HPDE6-E6E7 (cell line): ENCODE results near the gene FUOM.
A peak's percentile ranks its signal among the peaks of the same experiment; 100 is the strongest.
"Not testable (repeated sequence)": the region's sequence is repeated elsewhere in the genome, so short reads cannot be mapped to it uniquely, and the experiment has no call there.

Experiments used
- DNase-seq: peaks from one replicate; pipeline ENCODE4 v3.0.0; 2011; ENCODE audit warnings: missing footprints; ENCODE audit errors: extremely low spot score

FUOM gene

GRCh38 chr10:133332936-133333699, 24.7 kb downstream of the FUOM start:
- no peak for DNase-seq

DNA sequence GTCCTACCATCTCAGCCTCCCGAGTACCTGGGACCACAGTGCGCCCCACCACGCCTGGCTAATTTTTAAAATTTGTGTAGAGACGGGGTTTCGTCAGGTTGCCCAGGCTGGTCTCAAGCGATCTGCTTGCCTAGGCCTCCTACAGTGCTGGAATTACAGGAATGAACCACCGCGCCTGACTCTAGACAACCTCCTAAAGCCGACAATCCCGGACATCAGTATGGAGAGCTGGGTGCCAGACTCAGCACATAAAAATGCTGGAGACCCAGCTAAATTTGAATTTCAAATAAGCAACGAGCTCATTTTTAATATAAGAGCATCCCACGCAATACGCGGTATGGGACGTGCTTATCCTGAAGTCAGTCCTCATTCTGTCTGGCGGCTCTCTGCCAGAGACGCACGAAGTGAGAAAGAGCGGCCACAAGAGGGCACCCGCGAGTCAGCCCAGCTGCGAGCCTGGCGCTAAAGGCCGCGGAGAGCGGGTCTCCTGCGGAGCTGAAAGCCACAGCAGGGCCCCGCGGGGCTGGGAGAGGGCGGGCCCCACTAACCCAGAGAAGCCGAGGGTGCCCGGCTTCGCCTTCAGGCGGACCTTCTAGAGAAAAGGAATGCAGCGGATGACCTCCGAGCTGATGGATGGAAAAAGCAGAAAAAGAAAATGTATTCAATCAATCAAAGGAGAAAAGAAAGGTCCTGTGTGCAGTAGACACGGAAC, 28.2 kb downstream of the FUOM start:
- DNase-seq, result peak; percentile 66

DNA sequence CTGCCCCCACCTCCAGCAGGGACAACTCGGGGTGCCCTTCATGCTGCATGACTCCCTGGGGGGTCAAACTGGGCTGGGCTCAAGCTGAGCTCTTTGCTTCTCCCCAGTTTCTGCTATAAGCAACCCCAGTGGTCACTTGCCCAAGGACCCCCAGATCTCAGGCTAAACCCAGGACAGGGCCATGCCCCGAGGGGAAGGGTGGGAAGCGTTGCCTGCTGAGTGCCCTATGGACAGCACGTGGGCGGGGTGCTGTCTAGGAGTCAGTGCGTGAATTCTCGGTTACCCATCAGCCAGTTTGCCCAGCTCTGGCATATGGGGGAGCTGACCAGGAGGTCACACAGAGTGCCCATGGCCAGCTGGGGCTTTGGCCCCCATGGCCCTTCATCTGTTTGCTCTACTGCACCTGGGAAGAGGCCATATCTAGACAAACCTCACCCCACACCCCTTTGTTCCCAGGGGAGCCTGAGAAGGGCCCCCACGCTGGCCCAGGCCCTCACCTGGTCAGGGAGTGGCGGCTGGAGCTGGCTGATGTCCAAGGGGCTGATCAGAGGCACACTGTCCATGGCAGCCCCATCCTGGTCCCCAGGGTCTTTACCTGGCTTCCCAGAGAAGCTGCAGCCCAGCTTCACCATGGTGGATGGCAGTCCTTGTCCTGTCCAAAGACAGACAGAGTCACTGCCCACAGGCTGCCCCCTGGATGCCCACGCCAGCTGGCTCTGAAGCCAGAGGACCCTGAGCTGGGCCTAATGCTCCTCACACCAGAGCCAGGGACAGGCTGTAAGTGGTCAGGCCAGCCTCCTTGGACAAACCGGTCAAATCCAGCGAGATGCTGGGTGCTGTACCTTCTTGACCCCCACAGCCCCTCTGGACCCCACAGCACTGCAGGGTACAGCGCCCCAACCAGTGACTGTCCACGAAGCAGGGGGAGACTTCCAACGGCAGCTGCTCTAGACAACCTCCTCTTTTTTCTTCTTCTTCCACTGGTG, 29.2 kb downstream of the FUOM start:
- no peak for DNase-seq

GRCh38 chr10:133327651-133328357, 30.0 kb downstream of the FUOM start:
- DNase-seq, result no peak

- DNase-seq, result no peak
Measured at GRCh38 chr10:133326745-133327650, 30.8 kb downstream of the FUOM start.

DNA sequence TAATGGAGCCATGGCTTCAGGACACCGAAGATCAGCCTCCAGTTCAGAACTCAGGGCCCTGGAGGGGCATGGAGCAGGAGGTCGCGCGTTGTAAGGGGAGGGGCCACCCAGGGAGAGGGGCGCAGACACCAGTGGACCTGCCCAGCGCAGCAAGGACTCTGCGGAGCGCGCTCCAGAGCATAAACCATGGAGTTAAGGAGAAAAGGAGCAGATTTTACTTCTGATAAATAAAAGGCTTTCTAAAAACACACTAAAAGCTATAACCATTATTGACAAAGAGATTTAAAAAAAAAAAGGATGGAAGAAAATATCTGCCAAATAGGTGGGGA, 31.6 kb downstream of the FUOM start:
- DNase-seq, result no peak

DNA sequence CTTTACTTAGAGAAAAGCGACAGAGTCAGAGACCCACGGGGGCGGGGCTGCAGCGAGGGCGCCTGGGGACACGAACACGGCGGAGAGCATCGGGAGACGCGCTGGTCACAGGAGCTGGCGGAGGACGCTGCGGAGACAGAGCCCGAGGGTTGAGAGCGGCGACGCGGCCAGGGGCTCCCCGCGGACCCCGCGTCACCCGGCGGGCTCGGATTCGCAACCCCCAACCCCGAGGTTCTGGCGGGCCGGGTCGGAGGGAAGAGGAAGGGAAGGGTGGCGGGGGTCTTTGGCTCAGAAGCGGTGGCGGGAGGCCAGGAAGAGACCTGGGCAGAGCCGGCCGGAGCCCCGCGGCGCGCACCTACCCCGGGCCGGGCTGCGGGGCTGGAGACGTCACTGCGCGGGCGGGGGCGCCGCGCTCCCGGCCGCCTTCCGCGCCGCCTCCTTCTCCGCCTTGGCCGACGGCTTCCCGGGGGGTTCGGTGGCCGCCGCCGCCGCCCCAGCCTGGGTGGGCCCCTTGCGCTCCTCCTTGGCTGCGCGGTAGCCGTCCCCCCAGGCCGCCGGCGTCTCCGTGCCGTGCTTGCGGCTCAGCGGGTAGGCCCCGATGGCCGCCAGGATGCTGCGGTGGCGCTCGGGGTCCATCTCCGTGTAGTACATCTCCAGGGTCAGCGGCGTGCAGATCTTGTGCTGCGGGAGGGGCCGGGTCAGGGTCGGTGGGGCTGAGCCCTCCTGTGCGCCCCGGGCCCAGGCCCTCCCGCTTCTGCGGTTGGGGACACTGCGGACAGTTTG, 32.2 kb downstream of the FUOM start:
- DNase-seq, result no peak

GRCh38 chr10:133324857-133325260, 33.0 kb downstream of the FUOM start:
- no peak for DNase-seq

DNA sequence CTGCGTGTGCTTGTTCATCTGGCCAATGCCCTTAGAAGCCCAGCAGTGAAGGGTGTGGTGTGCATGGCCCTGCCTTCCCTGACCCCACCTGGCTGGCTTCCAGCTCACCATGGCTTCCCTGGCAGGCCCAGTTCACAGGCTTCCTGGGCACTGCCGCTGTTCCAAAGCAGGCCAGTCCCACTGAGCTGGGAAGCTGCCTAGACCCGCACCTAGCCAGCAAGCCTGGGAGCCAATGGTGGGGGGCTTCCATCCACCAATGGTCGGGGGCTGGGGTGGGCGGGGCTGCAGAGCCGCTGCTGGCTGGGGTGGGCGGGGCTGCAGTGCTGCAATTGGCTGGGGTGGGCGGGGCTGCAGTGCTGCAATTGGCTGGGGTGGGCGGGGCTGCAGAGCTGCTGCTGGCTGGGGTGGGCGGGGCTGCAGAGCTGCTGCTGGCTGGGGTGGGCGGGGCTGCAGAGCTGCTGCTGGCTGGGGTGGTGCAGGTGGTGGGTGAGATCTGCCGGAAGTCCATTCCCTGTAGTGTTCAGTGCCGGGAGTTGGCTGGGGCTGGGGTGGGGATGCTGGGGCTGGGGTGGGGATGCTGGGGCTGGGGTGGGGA, 33.5 kb downstream of the FUOM start:
- no peak for DNase-seq

DNA sequence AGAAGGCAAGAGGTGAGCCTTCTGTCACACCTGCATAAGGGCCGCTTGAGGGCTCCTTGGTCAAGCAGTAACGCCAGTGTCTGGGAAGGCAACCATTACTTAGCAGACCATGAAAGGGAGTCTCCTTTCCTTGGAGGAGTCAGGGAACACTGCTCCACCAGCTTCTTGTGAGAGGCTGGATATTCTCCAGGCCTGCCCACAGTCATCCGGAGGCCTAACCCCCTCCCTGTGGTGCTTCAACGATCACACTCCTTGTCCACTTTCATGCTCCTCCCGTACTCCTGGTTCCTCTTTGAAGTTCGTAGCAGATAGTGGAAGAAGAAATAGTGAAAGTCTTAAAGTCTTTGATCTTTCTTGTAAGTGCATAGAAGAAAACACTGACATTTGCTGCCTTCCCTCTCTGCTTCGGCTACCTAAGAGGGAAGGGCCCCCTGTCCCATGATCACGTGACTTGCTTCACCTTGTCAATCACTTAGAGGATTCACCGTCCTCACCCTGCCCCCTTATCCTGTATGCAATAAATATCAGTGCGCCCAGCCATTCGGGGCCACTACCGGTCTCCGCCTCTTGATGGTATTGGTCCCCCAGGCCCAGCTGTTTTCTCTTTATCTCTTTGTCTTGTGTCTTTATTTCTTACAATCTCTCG, 35.6 kb downstream of the FUOM start:
- DNase-seq, result not testable (repeated sequence)

- not testable (repeated sequence) for DNase-seq
Measured at GRCh38 chr10:133320852-133321422, 36.9 kb downstream of the FUOM start.

GRCh38 chr10:133318494-133319127, 39.2 kb downstream of the FUOM start:
- no peak for DNase-seq

DNA sequence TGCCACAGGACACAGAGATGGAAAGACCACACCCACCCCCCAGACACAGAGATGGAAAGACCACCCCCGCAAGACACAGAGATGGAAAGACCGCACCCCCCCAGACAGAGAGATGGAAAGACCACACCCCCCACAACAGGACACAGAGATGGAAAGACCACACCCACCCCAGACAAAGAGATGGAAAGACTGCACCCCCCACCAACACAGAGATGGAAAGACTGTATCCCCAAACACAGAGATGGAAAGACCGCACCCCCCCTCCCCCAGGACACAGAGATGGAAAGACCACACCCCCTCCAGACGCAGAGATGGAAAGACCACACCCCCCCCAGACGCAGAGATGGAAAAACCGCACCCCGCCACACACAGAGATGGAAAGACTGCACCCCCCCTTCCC, 41.1 kb downstream of the FUOM start:
- DNase-seq, result no peak

DNA sequence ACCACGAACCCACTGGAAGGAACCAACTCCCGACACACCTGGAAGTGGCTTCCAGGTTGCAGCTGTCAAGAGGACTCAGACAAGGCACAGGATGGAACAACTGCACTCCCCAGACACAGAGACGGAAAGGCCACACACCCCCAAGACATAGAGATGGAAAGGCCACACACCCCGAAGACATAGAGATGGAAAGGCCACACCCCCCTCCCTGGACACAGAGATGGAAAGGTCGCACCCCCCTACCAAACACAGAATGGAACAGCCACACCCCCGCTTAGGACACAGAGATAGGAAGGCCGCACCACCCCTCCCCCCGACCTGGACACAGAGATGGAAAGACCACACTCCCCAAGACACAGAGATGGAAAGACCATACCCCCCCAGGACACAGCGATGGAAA, 41.6 kb downstream of the FUOM start:
- no peak for DNase-seq

DNA sequence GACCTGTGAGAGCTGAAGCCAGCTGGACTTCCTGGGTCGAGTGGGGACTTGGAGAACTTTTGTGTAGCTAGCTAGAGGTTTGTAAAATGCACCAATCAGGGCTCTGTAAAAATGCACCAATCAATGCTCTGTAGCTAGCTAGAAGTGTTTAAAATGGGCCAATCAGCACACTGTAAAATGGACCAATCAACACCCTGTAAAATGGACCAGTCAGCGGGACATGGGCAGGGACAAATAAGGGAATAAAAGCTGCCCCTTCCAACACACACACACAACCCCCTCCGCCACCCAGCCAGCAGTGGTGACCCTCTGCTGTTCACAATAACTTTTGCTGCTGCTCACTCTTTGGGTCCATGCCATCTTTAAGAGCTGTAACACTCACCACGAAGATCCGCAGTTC, 42.0 kb downstream of the FUOM start:
- DNase-seq, result no peak

GRCh38 chr10:133314911-133315310, 42.9 kb downstream of the FUOM start:
- DNase-seq, result no peak

DNA sequence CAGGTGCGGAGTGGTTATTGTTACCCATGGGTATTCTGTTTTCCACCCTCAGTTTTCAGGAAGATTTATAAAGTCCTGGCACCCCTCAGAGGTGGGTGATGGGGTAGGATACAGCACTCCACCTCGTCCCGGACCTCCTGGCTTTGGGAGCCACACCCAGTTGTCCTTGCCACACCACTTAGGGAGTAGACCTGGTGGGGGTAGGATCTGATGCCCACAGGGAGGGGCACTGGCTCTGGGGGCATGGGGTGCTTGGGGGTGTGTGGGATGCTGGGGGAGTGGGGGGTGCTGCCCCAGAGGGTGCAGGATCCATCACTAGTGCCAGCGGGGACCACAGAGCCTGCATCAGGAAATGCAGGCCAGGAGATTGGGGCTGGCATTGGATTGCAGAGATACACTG, 44.6 kb downstream of the FUOM start:
- DNase-seq, result no peak

GRCh38 chr10:133312769-133313145, 45.1 kb downstream of the FUOM start:
- DNase-seq, result no peak
